ENCODE measurements around the gene PLA2G2F. TPM values are rescaled to one million over a fixed set of nuclear protein-coding genes. Genes with fewer than 3 reads are reported as not detected.

Gene PLA2G2F
- total RNA-seq, 1 experiment from 2014 or later: not detected

DNA sequence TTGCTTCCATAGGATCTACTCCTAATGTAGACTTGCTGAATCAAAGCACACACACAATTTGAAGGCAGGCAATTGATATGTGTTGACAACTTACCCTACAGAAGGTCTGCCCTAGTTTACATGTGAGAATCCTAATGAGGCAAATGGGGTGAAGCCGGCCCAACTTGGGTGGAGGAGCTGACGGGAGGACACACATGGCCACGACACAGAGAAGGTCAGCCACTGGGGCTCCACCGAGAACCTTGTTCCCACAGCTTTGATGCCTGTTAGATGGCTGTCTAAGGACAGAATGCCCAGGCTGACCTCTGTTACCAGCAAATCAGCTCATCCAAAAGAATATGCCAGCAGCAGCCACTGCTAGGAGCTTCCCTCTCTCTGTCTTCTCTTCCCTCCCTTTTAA, 18.3 kb upstream of the PLA2G2F start:
- no peak overlapping the region for H3K4me3 ChIP-seq (ENCODE audit: low read depth in 2 of 2, low read length in 2 of 2)
- DNase-seq (ENCODE audit: low read depth, low spot score) (no peak), ATAC-seq (no peak)
- in situ Hi-C loops (cut with HindIII; ENCODE audit: low pct_unique_long_range_greater_than_20kb, low sequenced_read_pairs): no loop called here
- TF ChIP-seq, protein P1, sequence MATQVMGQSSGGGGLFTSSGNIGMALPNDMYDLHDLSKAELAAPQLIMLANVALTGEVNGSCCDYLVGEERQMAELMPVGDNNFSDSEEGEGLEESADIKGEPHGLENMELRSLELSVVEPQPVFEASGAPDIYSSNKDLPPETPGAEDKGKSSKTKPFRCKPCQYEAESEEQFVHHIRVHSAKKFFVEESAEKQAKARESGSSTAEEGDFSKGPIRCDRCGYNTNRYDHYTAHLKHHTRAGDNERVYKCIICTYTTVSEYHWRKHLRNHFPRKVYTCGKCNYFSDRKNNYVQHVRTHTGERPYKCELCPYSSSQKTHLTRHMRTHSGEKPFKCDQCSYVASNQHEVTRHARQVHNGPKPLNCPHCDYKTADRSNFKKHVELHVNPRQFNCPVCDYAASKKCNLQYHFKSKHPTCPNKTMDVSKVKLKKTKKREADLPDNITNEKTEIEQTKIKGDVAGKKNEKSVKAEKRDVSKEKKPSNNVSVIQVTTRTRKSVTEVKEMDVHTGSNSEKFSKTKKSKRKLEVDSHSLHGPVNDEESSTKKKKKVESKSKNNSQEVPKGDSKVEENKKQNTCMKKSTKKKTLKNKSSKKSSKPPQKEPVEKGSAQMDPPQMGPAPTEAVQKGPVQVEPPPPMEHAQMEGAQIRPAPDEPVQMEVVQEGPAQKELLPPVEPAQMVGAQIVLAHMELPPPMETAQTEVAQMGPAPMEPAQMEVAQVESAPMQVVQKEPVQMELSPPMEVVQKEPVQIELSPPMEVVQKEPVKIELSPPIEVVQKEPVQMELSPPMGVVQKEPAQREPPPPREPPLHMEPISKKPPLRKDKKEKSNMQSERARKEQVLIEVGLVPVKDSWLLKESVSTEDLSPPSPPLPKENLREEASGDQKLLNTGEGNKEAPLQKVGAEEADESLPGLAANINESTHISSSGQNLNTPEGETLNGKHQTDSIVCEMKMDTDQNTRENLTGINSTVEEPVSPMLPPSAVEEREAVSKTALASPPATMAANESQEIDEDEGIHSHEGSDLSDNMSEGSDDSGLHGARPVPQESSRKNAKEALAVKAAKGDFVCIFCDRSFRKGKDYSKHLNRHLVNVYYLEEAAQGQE (IDR thresholded peaks at IDR 0.05; ENCODE audit: insufficient read depth in 1 of 2, low read depth in 2 of 2, low read length in 1 of 2): no peak
- TF ChIP-seq, protein P2, sequence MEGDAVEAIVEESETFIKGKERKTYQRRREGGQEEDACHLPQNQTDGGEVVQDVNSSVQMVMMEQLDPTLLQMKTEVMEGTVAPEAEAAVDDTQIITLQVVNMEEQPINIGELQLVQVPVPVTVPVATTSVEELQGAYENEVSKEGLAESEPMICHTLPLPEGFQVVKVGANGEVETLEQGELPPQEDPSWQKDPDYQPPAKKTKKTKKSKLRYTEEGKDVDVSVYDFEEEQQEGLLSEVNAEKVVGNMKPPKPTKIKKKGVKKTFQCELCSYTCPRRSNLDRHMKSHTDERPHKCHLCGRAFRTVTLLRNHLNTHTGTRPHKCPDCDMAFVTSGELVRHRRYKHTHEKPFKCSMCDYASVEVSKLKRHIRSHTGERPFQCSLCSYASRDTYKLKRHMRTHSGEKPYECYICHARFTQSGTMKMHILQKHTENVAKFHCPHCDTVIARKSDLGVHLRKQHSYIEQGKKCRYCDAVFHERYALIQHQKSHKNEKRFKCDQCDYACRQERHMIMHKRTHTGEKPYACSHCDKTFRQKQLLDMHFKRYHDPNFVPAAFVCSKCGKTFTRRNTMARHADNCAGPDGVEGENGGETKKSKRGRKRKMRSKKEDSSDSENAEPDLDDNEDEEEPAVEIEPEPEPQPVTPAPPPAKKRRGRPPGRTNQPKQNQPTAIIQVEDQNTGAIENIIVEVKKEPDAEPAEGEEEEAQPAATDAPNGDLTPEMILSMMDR (IDR thresholded peaks at IDR 0.05): no peak
- no peak for TF ChIP-seq SIN3A (IDR thresholded peaks at IDR 0.05; ENCODE audit: borderline replicate concordance, insufficient read depth, low read depth, low read length)
- TF ChIP-seq TCF7L2 (IDR thresholded peaks at IDR 0.05; ENCODE audit: low read depth, low read length): no peak
- TF ChIP-seq POLR2AphosphoS5 (IDR thresholded peaks at IDR 0.05; ENCODE audit: low read depth, low read length): no peak
- CTCF ChIA-PET: no interaction called here
- intact Hi-C loops (cut with micrococcal nuclease; ENCODE audit: unreplicated experiment): no loop called here
- H3K4me1 ChIP-seq (ENCODE audit: control insufficient read depth, insufficient read depth, low read length): no peaks in the 10 kb centered on the region; the same call in 1 of the 2 replicates
- H3K36me3 ChIP-seq (ENCODE audit: control insufficient read depth, insufficient read depth, low read length): no peaks in the 10 kb centered on the region
- no peaks in the 10 kb centered on the region for H3K9me3 ChIP-seq (ENCODE audit: control insufficient read depth, insufficient read depth, low read depth, low read length)
- POLR2A ChIA-PET: interaction anchor here (0.5 kb wide), 1 partner anchor 11 kb away, joined by 3 read pairs; no protein-coding TSS in a partner anchor
- H3K27me3 ChIP-seq (ENCODE audit: control insufficient read depth, insufficient read depth, low read length): peaks cover 16% of the 10 kb centered on the region
- BruUV-seq (replicated peaks): no TSS peak
- H3K27ac ChIP-seq (ENCODE audit: low read length): no peak overlapping the region

DNA sequence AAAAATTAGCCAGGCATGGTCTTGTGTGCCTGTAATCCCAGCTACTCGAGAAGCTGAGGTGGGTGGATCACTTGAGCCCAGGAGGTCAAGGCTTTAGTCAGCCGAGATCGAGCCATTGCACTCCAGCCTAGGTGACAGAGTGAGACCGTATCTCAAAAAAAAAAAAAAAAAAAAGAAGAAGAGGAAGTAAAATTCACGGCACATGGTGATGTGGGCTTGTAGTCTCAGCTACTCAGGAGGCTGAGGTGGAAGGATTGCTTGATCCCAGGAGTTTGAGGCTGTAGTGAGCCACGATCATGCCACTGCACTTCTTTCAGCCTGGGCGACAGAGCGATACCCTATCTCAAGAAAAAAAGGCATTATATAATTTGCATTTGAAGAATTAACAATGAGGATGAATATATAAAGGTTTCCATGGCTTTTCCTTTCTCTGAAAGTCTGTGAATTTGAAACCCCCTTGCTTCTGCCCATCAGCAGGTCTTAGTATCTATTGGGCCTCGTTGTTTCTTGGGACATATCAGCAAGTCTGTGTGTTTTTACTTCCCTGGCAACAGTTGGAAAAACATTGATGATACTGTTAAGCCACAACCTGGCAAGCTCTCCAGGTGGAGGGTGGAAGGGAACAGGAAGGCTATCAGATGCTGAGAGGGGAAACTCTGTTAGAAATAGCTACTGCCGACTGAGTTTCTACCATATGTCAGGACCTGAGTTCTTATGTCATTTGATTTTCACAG, 15.2 kb upstream of the PLA2G2F start:
- in situ Hi-C loops (cut with HindIII; ENCODE audit: low pct_unique_long_range_greater_than_20kb, low sequenced_read_pairs) (no loop called here), intact Hi-C loops (cut with micrococcal nuclease; ENCODE audit: unreplicated experiment) (no loop called here)
- no peaks in the 10 kb centered on the region for H3K36me3 ChIP-seq (ENCODE audit: control insufficient read depth, insufficient read depth, low read length)
- ChIA-PET POLR2A (no interaction called here), CTCF (interaction anchor here (0.6 kb wide), 1 partner anchor 64 kb away, joined by 11 read pairs; no protein-coding TSS in a partner anchor)
- no peak for ATAC-seq
- H3K4me1 ChIP-seq (ENCODE audit: control insufficient read depth, insufficient read depth, low read length): no peaks in the 10 kb centered on the region; the same call in 1 of the 2 replicates
- no TSS peak for BruUV-seq (replicated peaks)
- no peak overlapping the region for H3K4me3 ChIP-seq (ENCODE audit: low read depth in 2 of 2, low read length in 2 of 2)
- DNase-seq (ENCODE audit: low read depth, low spot score): no peak
- TF ChIP-seq SIN3A (IDR thresholded peaks at IDR 0.05; ENCODE audit: borderline replicate concordance, insufficient read depth, low read depth, low read length) (no peak), TCF7L2 (IDR thresholded peaks at IDR 0.05; ENCODE audit: low read depth, low read length) (no peak), POLR2AphosphoS5 (IDR thresholded peaks at IDR 0.05; ENCODE audit: low read depth, low read length) (no peak)
- TF ChIP-seq, protein P1 (IDR thresholded peaks at IDR 0.05; ENCODE audit: insufficient read depth in 1 of 2, low read depth in 2 of 2, low read length in 1 of 2): no peak
- TF ChIP-seq, protein P2 (IDR thresholded peaks at IDR 0.05): no peak
- peaks cover 12% of the 10 kb centered on the region for H3K27me3 ChIP-seq (ENCODE audit: control insufficient read depth, insufficient read depth, low read length)
- no peaks in the 10 kb centered on the region for H3K9me3 ChIP-seq (ENCODE audit: control insufficient read depth, insufficient read depth, low read depth, low read length)
- no peak overlapping the region for H3K27ac ChIP-seq (ENCODE audit: low read length)
